HepG2 (cell line): ENCODE data around the gene KLF15.

Source experiments
- DNMT3B ChIP-seq: conservative IDR thresholded peaks from 2 replicates; pipeline ENCODE4 v1.6.1; 2016; ENCODE audit warnings: missing biosample characterization, control low read depth
- ETS1 ChIP-seq: sonication (generic); formaldehyde crosslinking; IDR thresholded peaks from 2 replicates; pipeline ENCODE4 v1.4.0; 2020; ENCODE audit warnings: missing genetic modification reagents
- EZH2 ChIP-seq: conservative IDR thresholded peaks from 2 replicates; pipeline ENCODE4 v1.6.1; 2012; ENCODE audit warnings: mild to moderate bottlenecking, low read depth, low read length, moderate library complexity
- FOSL1 ChIP-seq: sonication (generic); formaldehyde crosslinking; IDR thresholded peaks from 2 replicates; pipeline ENCODE4 v1.9.0; 2021; ENCODE audit warnings: missing genetic modification reagents, borderline replicate concordance
- MXD1 ChIP-seq: sonication (generic); formaldehyde crosslinking; IDR thresholded peaks from 2 replicates; pipeline ENCODE4 v1.4.0; 2020; ENCODE audit warnings: mild to moderate bottlenecking, missing genetic modification reagents
- MYC ChIP-seq: sonication (generic); formaldehyde crosslinking; IDR thresholded peaks from 2 replicates; pipeline ENCODE4 v1.9.0; 2021; ENCODE audit warnings: missing genetic modification reagents, borderline replicate concordance
- POLR2A ChIP-seq, 2 experiments: IDR thresholded peaks; 2 replicates each; pipeline ENCODE4 v1.6.1; 2011; ENCODE audit warnings: low read depth in 2 of 2, low read length in 2 of 2, mild to moderate bottlenecking in 1 of 2, moderate library complexity in 1 of 2; ENCODE audit not compliant: insufficient read depth in 1 of 2
- POLR2AphosphoS5 ChIP-seq: IDR thresholded peaks from 2 replicates; pipeline ENCODE4 v1.6.1; 2012; ENCODE audit warnings: low read depth, low read length
- SNAPC4 ChIP-seq: sonication (generic); formaldehyde crosslinking; IDR thresholded peaks from 2 replicates; pipeline ENCODE4 v1.4.0; 2020; ENCODE audit warnings: mild to moderate bottlenecking, missing genetic modification reagents

- TF ChIP-seq POLR2AphosphoS5 (no peak), FOSL1 (CRISPR knock-in tag) (no peak), EZH2 (no peak), MYC (no peak), MXD1 (CRISPR knock-in tag) (no peak), ETS1 (CRISPR knock-in tag) (no peak), POLR2A (IDR thresholded peaks at IDR 0.05; ENCODE audit: insufficient read depth in 1 of 2, low read depth in 2 of 2, low read length in 2 of 2) (no peak), DNMT3B (CRISPR knock-in tag) (no peak), SNAPC4 (CRISPR knock-in tag) (no peak)
Measured at GRCh38 chr3:126399756-126400155, 42.5 kb upstream of the KLF15 start.
